Right forelimb (tissue), 1 donor: ENCODE results near the gene ZBTB22.

ENCODE experiments used
- DNase-seq: peaks from one replicate; pipeline ENCODE4 v3.0.0-alpha.2; 2018

ZBTB22 gene

GRCh38 chr6:33324125-33324524 is 6.6 kb upstream of the ZBTB22 start:
- DNase-seq, result no peak

- DNase-seq, result no peak
These were observed 6.0 kb upstream of the ZBTB22 start for GRCh38 chr6:33323623-33323948.

- DNase-seq, result no peak
These were observed 3.7 kb upstream of the ZBTB22 start for GRCh38 chr6:33321227-33321626.

GRCh38 chr6:33320315-33321181 is 3.0 kb upstream of the ZBTB22 start:
- DNase-seq, result no peak

GRCh38 chr6:33319939-33320314 is 2.4 kb upstream of the ZBTB22 start:
- DNase-seq, result no peak

GRCh38 chr6:33318426-33319073 is 1.0 kb upstream of the ZBTB22 start:
- no peak for DNase-seq

- no peak for DNase-seq
These were observed 200 bp downstream of the ZBTB22 start for GRCh38 chr6:33317419-33317668.

GRCh38 chr6:33316603-33317418 is 733 bp downstream of the ZBTB22 start:
- DNase-seq, result no peak

GRCh38 chr6:33315793-33316602 is 1.5 kb downstream of the ZBTB22 start:
- DNase-seq, result no peak

GRCh38 chr6:33314943-33315792 is 2.4 kb downstream of the ZBTB22 start:
- no peak for DNase-seq

GRCh38 chr6:33314515-33314942 is 3.0 kb downstream of the ZBTB22 start:
- peak; percentile 73 for DNase-seq

- peak; percentile 80 for DNase-seq
These were observed 3.6 kb downstream of the ZBTB22 start, which contains the start of gene TAPBP for GRCh38 chr6:33313709-33314514. TSS of gene TAPBP (minus strand) at chr6:33314078. CDS start at chr6:33314041, 37 bp downstream.

GRCh38 chr6:33313105-33313708 is 4.3 kb downstream of the ZBTB22 start:
- DNase-seq, result peak; percentile 71

- DNase-seq, result peak; percentile 66
These were observed 5.0 kb downstream of the ZBTB22 start for GRCh38 chr6:33312361-33313104.

GRCh38 chr6:33306356-33306755 is 11.2 kb downstream of the ZBTB22 start:
- DNase-seq, result no peak

- DNase-seq, result no peak
These were observed 12.5 kb downstream of the ZBTB22 start for GRCh38 chr6:33305052-33305451.

- DNase-seq, result no peak
These were observed 13.3 kb downstream of the ZBTB22 start for GRCh38 chr6:33304216-33304615.

GRCh38 chr6:33301877-33302276 is 15.7 kb downstream of the ZBTB22 start:
- no peak for DNase-seq

- peak; percentile 94 for DNase-seq
These were observed 18.2 kb downstream of the ZBTB22 start for GRCh38 chr6:33299237-33299944.
